ENCODE measurements around the gene MCIDAS.

MCIDAS gene

GRCh38 chr5:55220433-55221185 is 6.5 kb downstream of the MCIDAS start:
- no peak overlapping the region for H3K27ac ChIP-seq

DNA sequence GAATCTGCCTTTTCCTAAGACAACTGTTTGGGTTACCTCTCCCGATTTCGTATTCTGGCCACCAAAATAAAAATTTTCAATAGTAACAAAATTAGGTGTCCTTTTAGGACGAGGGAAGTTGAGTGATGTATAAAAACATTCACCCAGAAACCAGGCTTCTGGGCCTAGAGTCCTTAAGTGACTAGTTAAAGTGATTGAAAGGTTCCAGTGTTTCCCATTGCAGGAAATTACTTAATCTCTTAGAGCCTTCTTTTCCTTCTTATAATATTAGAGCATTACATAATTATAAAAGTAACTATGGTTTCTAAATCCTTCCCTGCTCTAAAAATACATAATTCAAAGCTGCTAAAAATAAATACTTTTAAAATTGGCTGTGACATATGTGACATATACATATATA is 7.3 kb downstream of the MCIDAS start:
- H3K27ac ChIP-seq, result no peak overlapping the region
- TF ChIP-seq, protein P1, sequence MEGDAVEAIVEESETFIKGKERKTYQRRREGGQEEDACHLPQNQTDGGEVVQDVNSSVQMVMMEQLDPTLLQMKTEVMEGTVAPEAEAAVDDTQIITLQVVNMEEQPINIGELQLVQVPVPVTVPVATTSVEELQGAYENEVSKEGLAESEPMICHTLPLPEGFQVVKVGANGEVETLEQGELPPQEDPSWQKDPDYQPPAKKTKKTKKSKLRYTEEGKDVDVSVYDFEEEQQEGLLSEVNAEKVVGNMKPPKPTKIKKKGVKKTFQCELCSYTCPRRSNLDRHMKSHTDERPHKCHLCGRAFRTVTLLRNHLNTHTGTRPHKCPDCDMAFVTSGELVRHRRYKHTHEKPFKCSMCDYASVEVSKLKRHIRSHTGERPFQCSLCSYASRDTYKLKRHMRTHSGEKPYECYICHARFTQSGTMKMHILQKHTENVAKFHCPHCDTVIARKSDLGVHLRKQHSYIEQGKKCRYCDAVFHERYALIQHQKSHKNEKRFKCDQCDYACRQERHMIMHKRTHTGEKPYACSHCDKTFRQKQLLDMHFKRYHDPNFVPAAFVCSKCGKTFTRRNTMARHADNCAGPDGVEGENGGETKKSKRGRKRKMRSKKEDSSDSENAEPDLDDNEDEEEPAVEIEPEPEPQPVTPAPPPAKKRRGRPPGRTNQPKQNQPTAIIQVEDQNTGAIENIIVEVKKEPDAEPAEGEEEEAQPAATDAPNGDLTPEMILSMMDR (IDR thresholded peaks at IDR 0.05), result no peak
- TF ChIP-seq ZFX (IDR thresholded peaks at IDR 0.05; ENCODE audit: borderline replicate concordance), result no peak

More at GRCh38 chr5:55220433-55221185, 6.5 kb downstream of the MCIDAS start:
- TF ChIP-seq ZFX (IDR thresholded peaks at IDR 0.05; ENCODE audit: borderline replicate concordance), result no peak
- TF ChIP-seq, protein P1 (IDR thresholded peaks at IDR 0.05), result no peak

GRCh38 chr5:55218967-55219366 is 8.1 kb downstream of the MCIDAS start:
- TF ChIP-seq, protein P1 (IDR thresholded peaks at IDR 0.05), result no peak
- no peak for TF ChIP-seq ZFX (IDR thresholded peaks at IDR 0.05; ENCODE audit: borderline replicate concordance)
- H3K27ac ChIP-seq, result no peak overlapping the region

DNA sequence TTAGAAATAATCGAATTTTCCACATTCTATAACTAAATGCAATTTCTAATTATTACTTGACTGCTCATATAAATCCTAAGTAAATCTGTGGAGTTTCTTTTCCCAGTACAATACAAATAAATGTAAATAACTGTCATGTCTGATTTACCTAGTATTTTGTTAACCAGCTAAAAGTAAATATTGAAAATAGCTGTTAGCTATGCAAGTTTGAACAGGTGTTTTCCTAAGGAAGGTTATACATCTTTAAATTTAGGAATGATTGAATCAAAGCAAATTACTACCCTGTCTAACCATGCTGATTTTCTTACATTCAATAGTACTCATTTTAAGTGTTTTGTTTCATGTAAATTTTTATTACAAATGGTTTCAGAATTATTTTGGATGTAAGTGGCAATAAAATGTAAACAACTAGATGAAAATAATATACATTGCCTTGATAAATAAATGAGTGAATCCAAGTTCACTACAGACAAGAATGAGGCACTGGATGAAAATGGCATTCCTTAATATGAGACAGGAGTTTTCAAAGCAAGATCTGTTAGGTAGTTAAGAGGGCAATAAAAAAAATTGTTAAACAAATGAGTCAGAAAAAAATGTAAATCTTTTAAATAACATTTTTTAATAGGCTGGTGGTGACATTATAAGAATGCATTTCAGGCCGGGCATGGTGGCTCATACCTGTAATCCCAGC is 15.8 kb downstream of the MCIDAS start:
- no peak for TF ChIP-seq ZFX (IDR thresholded peaks at IDR 0.05; ENCODE audit: borderline replicate concordance)
- H3K27ac ChIP-seq, result no peak overlapping the region

DNA sequence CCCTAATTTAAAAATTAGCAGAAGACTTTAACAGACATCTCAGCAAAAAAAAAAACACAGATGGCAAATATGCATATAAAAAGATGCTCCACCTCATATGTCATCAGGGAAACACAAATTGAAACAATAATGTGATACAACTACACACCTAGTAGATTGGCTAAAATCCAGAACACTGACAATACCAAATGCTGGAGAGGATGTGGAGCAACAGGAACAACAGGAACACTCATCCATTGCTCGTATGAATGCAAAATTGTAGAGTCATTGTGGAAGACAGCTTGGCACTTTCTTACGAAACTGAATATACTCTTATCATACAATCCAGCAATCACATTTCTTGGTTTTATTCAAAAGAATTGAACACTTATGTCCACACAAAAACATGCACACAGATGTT is 22.1 kb downstream of the MCIDAS start:
- no peak overlapping the region for H3K27ac ChIP-seq
- no peak for TF ChIP-seq ZFX (IDR thresholded peaks at IDR 0.05; ENCODE audit: borderline replicate concordance)
- TF ChIP-seq, protein P1 (IDR thresholded peaks at IDR 0.05), result no peak

DNA sequence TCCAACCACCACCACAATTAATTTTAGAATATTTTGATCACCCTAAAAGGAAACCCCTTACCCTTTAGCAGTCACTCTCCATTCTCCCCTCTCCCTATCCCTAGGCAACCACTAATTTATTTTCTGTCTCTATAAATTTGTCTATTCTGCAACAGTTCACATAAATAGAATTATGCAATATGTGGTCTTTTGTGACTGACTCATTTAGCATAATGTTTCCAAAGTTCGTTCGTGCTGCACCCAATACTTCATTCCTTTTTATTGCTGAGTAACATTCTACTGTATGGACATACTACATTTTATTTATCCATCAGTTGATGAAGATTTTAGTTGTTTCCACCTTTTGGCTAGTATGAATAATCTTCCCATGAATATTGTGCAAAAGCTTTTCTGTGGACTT is 36.0 kb downstream of the MCIDAS start:
- H3K27ac ChIP-seq, result no peak overlapping the region
- TF ChIP-seq, protein P1 (IDR thresholded peaks at IDR 0.05), result no peak
- no peak for TF ChIP-seq ZFX (IDR thresholded peaks at IDR 0.05; ENCODE audit: borderline replicate concordance)

- TF ChIP-seq ZFX (IDR thresholded peaks at IDR 0.05; ENCODE audit: borderline replicate concordance), result no peak
- TF ChIP-seq, protein P1 (IDR thresholded peaks at IDR 0.05), result no peak
- no peak overlapping the region for H3K27ac ChIP-seq
Measured at GRCh38 chr5:55188656-55189540, 38.2 kb downstream of the MCIDAS start.

Measured in 22Rv1 (cell line).